Measurements from ENCODE around the gene GRIK4.
A peak's percentile ranks its signal among the peaks of the same experiment; 100 is the strongest.

GRIK4 gene

GRCh38 chr11:120632579-120632978 is 121.0 kb downstream of the GRIK4 start:
- Histone ChIP-seq H3K4me2 (no peak overlapping the region), H3K9ac (no peak overlapping the region), H3K27ac (no peak overlapping the region), H3K27me3 (no peaks in the 10 kb centered on the region), H3K4me3 (no peak overlapping the region), H3K4me1 (peaks cover 0 to 29% (median 10%) of the 10 kb centered on the region in 10 experiments; a peak in 9 of 20 replicates), H4K20me1 (no peaks in the 10 kb centered on the region), H3K9me3 (replicated peaks in 1 of 11) (no peaks in the 10 kb centered on the region), H3K36me3 (no peaks in the 10 kb centered on the region)
- no peak for TF ChIP-seq Cebpa-rat (IDR thresholded peaks at IDR 0.05)

GRCh38 chr11:120633616-120634393 is 122.3 kb downstream of the GRIK4 start:
- Histone ChIP-seq H3K27ac (no peak overlapping the region), H3K4me3 (no peak overlapping the region), H3K9ac (no peak overlapping the region), H3K27me3 (no peaks in the 10 kb centered on the region), H3K4me1 (peaks cover 0 to 29% (median 10%) of the 10 kb centered on the region in 10 experiments; a peak in 9 of 20 replicates), H4K20me1 (no peaks in the 10 kb centered on the region), H3K4me2 (peak overlapping the region in 2 of 11 experiments; percentile 2 to 24; a peak in 3 of 22 replicates), H3K9me3 (replicated peaks in 1 of 11) (no peaks in the 10 kb centered on the region), H3K36me3 (no peaks in the 10 kb centered on the region)
- no peak for TF ChIP-seq Cebpa-rat (IDR thresholded peaks at IDR 0.05)

GRCh38 chr11:120634706-120635105 is 123.2 kb downstream of the GRIK4 start:
- H3K4me2 ChIP-seq: no peak overlapping the region
- no peak for TF ChIP-seq Cebpa-rat (IDR thresholded peaks at IDR 0.05)
- H3K36me3 ChIP-seq: no peaks in the 10 kb centered on the region
- no peak overlapping the region for H3K4me3 ChIP-seq
- peaks cover 0 to 29% (median 10%) of the 10 kb centered on the region in 10 experiments; a peak in 9 of 20 replicates for H3K4me1 ChIP-seq
- no peaks in the 10 kb centered on the region for H3K9me3 ChIP-seq (replicated peaks in 1 of 11)
- H3K27me3 ChIP-seq: no peaks in the 10 kb centered on the region
- no peaks in the 10 kb centered on the region for H4K20me1 ChIP-seq
- no peak overlapping the region for H3K9ac ChIP-seq
- H3K27ac ChIP-seq: no peak overlapping the region

- H4K20me1 ChIP-seq: no peaks in the 10 kb centered on the region
Observed at GRCh38 chr11:120635136-120635810, 123.7 kb downstream of the GRIK4 start.

GRCh38 chr11:120637131-120637530 is 125.6 kb downstream of the GRIK4 start:
- no peak overlapping the region for H3K27ac ChIP-seq
- no peaks in the 10 kb centered on the region for H3K27me3 ChIP-seq
- no peak overlapping the region for H3K9ac ChIP-seq
- no peaks in the 10 kb centered on the region for H3K36me3 ChIP-seq
- H3K4me2 ChIP-seq: no peak overlapping the region
- peaks cover 0 to 19% (median 4%) of the 10 kb centered on the region in 10 experiments; a peak in 4 of 20 replicates for H3K4me1 ChIP-seq
- H4K20me1 ChIP-seq: no peaks in the 10 kb centered on the region
- no peak for TF ChIP-seq Cebpa-rat (IDR thresholded peaks at IDR 0.05)
- H3K9me3 ChIP-seq (replicated peaks in 1 of 11): no peaks in the 10 kb centered on the region
- no peak overlapping the region for H3K4me3 ChIP-seq

More at GRCh38 chr11:120635136-120635810, 123.7 kb downstream of the GRIK4 start:
- Histone ChIP-seq H3K9me3 (replicated peaks in 1 of 11) (no peaks in the 10 kb centered on the region), H3K27ac (no peak overlapping the region), H3K27me3 (no peaks in the 10 kb centered on the region), H3K4me2 (peak overlapping the region in 2 of 11 experiments; percentile 22 to 35; a peak in 2 of 22 replicates), H3K36me3 (no peaks in the 10 kb centered on the region), H3K4me1 (peaks cover 0 to 23% (median 7%) of the 10 kb centered on the region in 10 experiments; a peak in 9 of 20 replicates), H3K9ac (no peak overlapping the region), H3K4me3 (no peak overlapping the region)
- no peak for TF ChIP-seq Cebpa-rat (IDR thresholded peaks at IDR 0.05)

- no peak overlapping the region for H3K27ac ChIP-seq
- H3K4me2 ChIP-seq: no peak overlapping the region
- H3K4me1 ChIP-seq: no peaks in the 10 kb centered on the region
- no peak overlapping the region for H3K9ac ChIP-seq
- TF ChIP-seq Cebpa-rat (IDR thresholded peaks at IDR 0.05): no peak
- H3K4me3 ChIP-seq: no peak overlapping the region
- 0 out of 22 replicates have a peak, but pooled peaks cover 0 to 5% (median 0%) of the 10 kb centered on the region in 11 experiments for H4K20me1 ChIP-seq
- H3K9me3 ChIP-seq (replicated peaks in 1 of 11): no peaks in the 10 kb centered on the region
- H3K27me3 ChIP-seq: no peaks in the 10 kb centered on the region
- no peaks in the 10 kb centered on the region for H3K36me3 ChIP-seq
Observed at GRCh38 chr11:120642196-120642894, 130.8 kb downstream of the GRIK4 start.

- no peaks in the 10 kb centered on the region for H3K27me3 ChIP-seq
Observed at GRCh38 chr11:120643284-120643683, 131.7 kb downstream of the GRIK4 start.

GRCh38 chr11:120645639-120646038 is 134.1 kb downstream of the GRIK4 start:
- Histone ChIP-seq H3K4me3 (no peak overlapping the region), H3K9me3 (replicated peaks in 1 of 11) (no peaks in the 10 kb centered on the region), H3K27me3 (no peaks in the 10 kb centered on the region), H3K36me3 (no peaks in the 10 kb centered on the region), H3K9ac (no peak overlapping the region), H4K20me1 (peaks cover 0 to 5% (median 0%) of the 10 kb centered on the region in 11 experiments; a peak in 3 of 22 replicates), H3K4me1 (peaks cover 0 to 7% (median 0%) of the 10 kb centered on the region in 10 experiments; a peak in 2 of 20 replicates), H3K27ac (no peak overlapping the region), H3K4me2 (no peak overlapping the region)
- no peak for TF ChIP-seq Cebpa-rat (IDR thresholded peaks at IDR 0.05)

More at GRCh38 chr11:120643284-120643683, 131.7 kb downstream of the GRIK4 start:
- Histone ChIP-seq H3K4me3 (no peak overlapping the region), H3K4me1 (no peaks in the 10 kb centered on the region), H3K9ac (no peak overlapping the region), H4K20me1 (peaks cover 0 to 5% (median 0%) of the 10 kb centered on the region in 11 experiments; a peak in 1 of 22 replicates), H3K36me3 (no peaks in the 10 kb centered on the region), H3K27ac (no peak overlapping the region), H3K9me3 (replicated peaks in 1 of 11) (no peaks in the 10 kb centered on the region), H3K4me2 (no peak overlapping the region)
- TF ChIP-seq Cebpa-rat (IDR thresholded peaks at IDR 0.05): no peak

GRCh38 chr11:120646206-120646605 is 134.7 kb downstream of the GRIK4 start:
- H3K4me3 ChIP-seq: no peak overlapping the region

More at GRCh38 chr11:120646206-120646605, 134.7 kb downstream of the GRIK4 start:
- Histone ChIP-seq H3K4me2 (no peak overlapping the region), H3K4me1 (peaks cover 0 to 7% (median 0%) of the 10 kb centered on the region in 10 experiments; a peak in 2 of 20 replicates), H3K9me3 (replicated peaks in 1 of 11) (no peaks in the 10 kb centered on the region), H3K27ac (no peak overlapping the region), H3K27me3 (no peaks in the 10 kb centered on the region), H3K9ac (no peak overlapping the region), H4K20me1 (peaks cover 0 to 5% (median 0%) of the 10 kb centered on the region in 11 experiments; a peak in 3 of 22 replicates), H3K36me3 (no peaks in the 10 kb centered on the region)
- TF ChIP-seq Cebpa-rat (IDR thresholded peaks at IDR 0.05): no peak
